ENCODE measurements around the gene PPP4R4.

PPP4R4 gene

DNA sequence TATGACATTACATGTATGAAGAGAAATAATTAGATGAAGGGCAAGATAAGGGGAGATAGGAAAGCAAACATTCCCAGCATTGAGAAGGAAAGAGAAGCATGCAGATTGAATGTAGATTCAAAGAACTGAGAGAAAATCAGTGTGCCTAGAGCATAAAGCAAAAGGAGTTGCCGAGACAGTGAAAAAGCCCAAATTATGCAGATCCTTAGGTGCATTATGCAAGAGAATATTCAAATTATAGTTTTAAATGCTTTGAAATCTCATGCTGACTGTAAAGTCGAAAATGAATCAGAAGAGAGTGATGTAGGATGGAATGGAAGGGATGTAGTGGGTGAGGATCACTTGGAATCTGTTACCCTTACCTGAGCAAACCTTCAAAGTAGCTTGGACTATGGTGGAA, 49.9 kb downstream of the PPP4R4 start:
- DNase-seq, result no peak
- TF ChIP-seq, protein P1, sequence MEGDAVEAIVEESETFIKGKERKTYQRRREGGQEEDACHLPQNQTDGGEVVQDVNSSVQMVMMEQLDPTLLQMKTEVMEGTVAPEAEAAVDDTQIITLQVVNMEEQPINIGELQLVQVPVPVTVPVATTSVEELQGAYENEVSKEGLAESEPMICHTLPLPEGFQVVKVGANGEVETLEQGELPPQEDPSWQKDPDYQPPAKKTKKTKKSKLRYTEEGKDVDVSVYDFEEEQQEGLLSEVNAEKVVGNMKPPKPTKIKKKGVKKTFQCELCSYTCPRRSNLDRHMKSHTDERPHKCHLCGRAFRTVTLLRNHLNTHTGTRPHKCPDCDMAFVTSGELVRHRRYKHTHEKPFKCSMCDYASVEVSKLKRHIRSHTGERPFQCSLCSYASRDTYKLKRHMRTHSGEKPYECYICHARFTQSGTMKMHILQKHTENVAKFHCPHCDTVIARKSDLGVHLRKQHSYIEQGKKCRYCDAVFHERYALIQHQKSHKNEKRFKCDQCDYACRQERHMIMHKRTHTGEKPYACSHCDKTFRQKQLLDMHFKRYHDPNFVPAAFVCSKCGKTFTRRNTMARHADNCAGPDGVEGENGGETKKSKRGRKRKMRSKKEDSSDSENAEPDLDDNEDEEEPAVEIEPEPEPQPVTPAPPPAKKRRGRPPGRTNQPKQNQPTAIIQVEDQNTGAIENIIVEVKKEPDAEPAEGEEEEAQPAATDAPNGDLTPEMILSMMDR (IDR thresholded peaks at IDR 0.05; ENCODE audit: low read depth, low read length, missing control alignments), result no peak
- no peaks in the 10 kb centered on the region for H3K36me3 ChIP-seq (replicated peaks)
- no peak overlapping the region for H3K27ac ChIP-seq
- no peak overlapping the region for H3K4me3 ChIP-seq (ENCODE audit: low read depth, low read length)
- in situ Hi-C loops (cut with HindIII; ENCODE audit: low pct_ligation_motif_present, low sequenced_read_pairs), result no loop called here
- H3K27me3 ChIP-seq (replicated peaks), result no peaks in the 10 kb centered on the region

- no peaks in the 10 kb centered on the region for H3K27me3 ChIP-seq (replicated peaks)
- H3K36me3 ChIP-seq (replicated peaks), result no peaks in the 10 kb centered on the region
- in situ Hi-C loops (cut with HindIII; ENCODE audit: low pct_ligation_motif_present, low sequenced_read_pairs), result no loop called here
- no peak overlapping the region for H3K4me3 ChIP-seq (ENCODE audit: low read depth, low read length)
- no peak for DNase-seq
- no peak overlapping the region for H3K27ac ChIP-seq
- TF ChIP-seq, protein P1 (IDR thresholded peaks at IDR 0.05; ENCODE audit: low read depth, low read length, missing control alignments), result no peak
Measured at GRCh38 chr14:94225460-94226378, 51.6 kb downstream of the PPP4R4 start.

- Histone ChIP-seq H3K4me3 (ENCODE audit: low read depth, low read length) (no peak overlapping the region), H3K27me3 (replicated peaks) (no peaks in the 10 kb centered on the region), H3K27ac (no peak overlapping the region), H3K36me3 (replicated peaks) (no peaks in the 10 kb centered on the region)
- TF ChIP-seq, protein P1 (IDR thresholded peaks at IDR 0.05; ENCODE audit: low read depth, low read length, missing control alignments), result no peak
- no peak for DNase-seq
- in situ Hi-C loops (cut with HindIII; ENCODE audit: low pct_ligation_motif_present, low sequenced_read_pairs), result no loop called here
Measured at GRCh38 chr14:94227029-94227428, 52.9 kb downstream of the PPP4R4 start.

- TF ChIP-seq, protein P1 (IDR thresholded peaks at IDR 0.05; ENCODE audit: low read depth, low read length, missing control alignments), result no peak
- DNase-seq, result no peak
- in situ Hi-C loops (cut with HindIII; ENCODE audit: low pct_ligation_motif_present, low sequenced_read_pairs), result no loop called here
Measured at GRCh38 chr14:94237046-94237445, 62.9 kb downstream of the PPP4R4 start.

GRCh38 chr14:94237983-94238382, 63.9 kb downstream of the PPP4R4 start:
- H3K4me3 ChIP-seq (ENCODE audit: low read depth, low read length), result no peak overlapping the region
- DNase-seq, result no peak
- in situ Hi-C loops (cut with HindIII; ENCODE audit: low pct_ligation_motif_present, low sequenced_read_pairs), result no loop called here
- H3K27me3 ChIP-seq (replicated peaks), result no peaks in the 10 kb centered on the region
- TF ChIP-seq, protein P1 (IDR thresholded peaks at IDR 0.05; ENCODE audit: low read depth, low read length, missing control alignments), result no peak
- H3K36me3 ChIP-seq (replicated peaks), result no peaks in the 10 kb centered on the region
- no peak overlapping the region for H3K27ac ChIP-seq

More at GRCh38 chr14:94237046-94237445, 62.9 kb downstream of the PPP4R4 start:
- Histone ChIP-seq H3K27me3 (replicated peaks) (no peaks in the 10 kb centered on the region), H3K4me3 (ENCODE audit: low read depth, low read length) (no peak overlapping the region), H3K36me3 (replicated peaks) (no peaks in the 10 kb centered on the region), H3K27ac (no peak overlapping the region)
